B cell (primary cell): ENCODE measurements around the gene CBL. TPM values are rescaled to one million over a fixed set of nuclear protein-coding genes. Genes with fewer than 3 reads are reported as not detected.

Experiments used
- ATAC-seq: fragments of 200-7000 bp; cut with Tn5 transposase; one replicate; pipeline ENCODE4 v1.10.0; 2021; ENCODE audit warnings: low read depth, mild to moderate bottlenecking, moderate number of reproducible peaks, moderate library complexity
- CTCF ChIA-PET: fragments of 350-600 bp; sonication (Branson Sonifier 250); formaldehyde crosslinking; loops from one replicate; lab custom pipeline; 2021; ENCODE audit warnings: antibody characterized with exemption, inconsistent platforms; lab: Charles Lee
- POLR2A ChIA-PET: fragments of 350-600 bp; sonication (Branson Sonifier 250); formaldehyde crosslinking; loops from one replicate; lab custom pipeline; 2021; ENCODE audit warnings: antibody characterized with exemption; lab: Charles Lee
- DNase-seq: peaks from one replicate; pipeline ENCODE4 v3.0.0; 2013
- H2AFZ ChIP-seq: 2 replicates; pipeline ENCODE4 v1.6.1; 2012; ENCODE audit warnings: mild to moderate bottlenecking, low read depth, low read length; ENCODE audit not compliant: insufficient read depth, poor library complexity, severe bottlenecking
- H3K27ac ChIP-seq, 2 donors: 1 replicate in 1 of 2; 2 replicates in 1 of 2; pipeline ENCODE4 v1.5.1; 2012 to 2013; ENCODE audit warnings: low read length in 2 of 2, mild to moderate bottlenecking in 2 of 2, moderate library complexity in 1 of 2
- H3K27me3 ChIP-seq, 4 experiments: fragments of 200-600 bp in 1 of 4; sonication (generic) in 1 of 4; replicated peaks in 1 of 4; 1 replicate in 2 of 4; 2 replicates in 2 of 4; pipeline versions ENCODE4 v1.6.1 to v1.7.0; 2013 to 2016; ENCODE audit warnings: low read length in 3 of 4, mild to moderate bottlenecking in 2 of 4, mixed read lengths in 1 of 4, moderate library complexity in 1 of 4; ENCODE audit not compliant: insufficient read depth in 4 of 4, control insufficient read depth in 3 of 4; ENCODE audit errors: control extremely low read depth in 1 of 4
- H3K36me3 ChIP-seq, 2 experiments: replicated peaks in 1 of 2; 1 replicate in 1 of 2; 2 replicates in 1 of 2; pipeline versions ENCODE4 v1.6.1 to v1.7.1; 2013; ENCODE audit warnings: low read length in 1 of 2; ENCODE audit not compliant: insufficient read depth in 2 of 2, control insufficient read depth in 1 of 2; ENCODE audit errors: control extremely low read depth in 1 of 2, extremely low read depth in 1 of 2
- H3K4me1 ChIP-seq, 2 donors: fragments of 200-600 bp in 1 of 2; sonication (generic) in 1 of 2; 1 replicate in 1 of 2; 2 replicates in 1 of 2; pipeline versions ENCODE4 v1.5.1 to v1.6.1; 2013 to 2017; ENCODE audit warnings: low read length in 2 of 2; ENCODE audit not compliant: control insufficient read depth in 2 of 2, insufficient read depth in 2 of 2
- H3K4me2 ChIP-seq: replicated peaks from 2 replicates; pipeline ENCODE3; 2012; ENCODE audit warnings: mild to moderate bottlenecking, low read depth, low read length; ENCODE audit not compliant: poor library complexity, severe bottlenecking
- H3K4me3 ChIP-seq, 5 experiments: fragments of 200-600 bp in 1 of 5; sonication (generic) in 1 of 5; 1 replicate in 3 of 5; 2 replicates in 2 of 5; pipeline versions ENCODE4 v1.5.1 to v1.7.0; 2011 to 2016; ENCODE audit warnings: low read length in 4 of 5, mild to moderate bottlenecking in 4 of 5, low read depth in 2 of 5, control low read depth in 1 of 5, moderate library complexity in 1 of 5; ENCODE audit not compliant: insufficient read depth in 1 of 5; ENCODE audit errors: control extremely low read depth in 1 of 5, extremely low read depth in 1 of 5
- H3K79me2 ChIP-seq: fragments of 200-600 bp; sonication (generic); one replicate; pipeline ENCODE4 v1.6.0; 2016; ENCODE audit warnings: low read length; ENCODE audit not compliant: control insufficient read depth, insufficient read depth
- H3K9ac ChIP-seq: fragments of 200-600 bp; sonication (generic); 2 replicates; pipeline ENCODE4 v1.6.1; 2017; ENCODE audit warnings: mild to moderate bottlenecking, low read length, moderate library complexity
- H3K9me3 ChIP-seq, 3 donors: one replicate each; pipeline versions ENCODE4 v1.6.1 to v1.7.1; 2013; ENCODE audit warnings: low read length in 2 of 3; ENCODE audit not compliant: control insufficient read depth in 2 of 3, insufficient read depth in 1 of 3; ENCODE audit errors: control extremely low read depth in 1 of 3
- H4K20me1 ChIP-seq: 2 replicates; pipeline ENCODE4 v1.6.0; 2012; ENCODE audit warnings: mild to moderate bottlenecking, low read length; ENCODE audit not compliant: insufficient read depth, control insufficient read depth, poor library complexity, severe bottlenecking
- H3K27ac Mint-ChIP-seq: one replicate; pipeline ENCODE4 v1.8.0; 2021; ENCODE audit warnings: mixed read lengths
- H3K27me3 Mint-ChIP-seq: one replicate; pipeline ENCODE4 v1.8.0; 2021; ENCODE audit warnings: mixed read lengths
- H3K4me1 Mint-ChIP-seq: one replicate; pipeline ENCODE4 v1.8.0; 2021; ENCODE audit warnings: mixed read lengths
- H3K4me3 Mint-ChIP-seq: one replicate; pipeline ENCODE4 v1.8.0; 2021; ENCODE audit warnings: mixed read lengths
- H3K9me3 Mint-ChIP-seq: one replicate; pipeline ENCODE4 v1.8.0; 2022; ENCODE audit warnings: mixed read lengths; ENCODE audit not compliant: insufficient read depth
- CTCF ChIP-seq: fragments of 200-600 bp; IDR thresholded peaks from one replicate; pipeline ENCODE4 v1.8.0; 2022; ENCODE audit warnings: antibody characterized with exemption, mild to moderate bottlenecking
- EZH2 ChIP-seq: IDR thresholded peaks from 2 replicates; pipeline ENCODE4 v1.6.1; 2012; ENCODE audit warnings: borderline replicate concordance, low read depth, mild to moderate bottlenecking, moderate library complexity, low read length; ENCODE audit not compliant: insufficient read depth, poor library complexity, severe bottlenecking
- WGBS: methylation state at CpG from one replicate; pipeline ENCODE4 v1.1.5; 2013; ENCODE audit warnings: missing lambda C conversion rate; ENCODE audit not compliant: insufficient coverage; 5-methylcytosine and 5-hydroxymethylcytosine counted together
- intact Hi-C: fragments of 100-400 bp; cut with micrococcal nuclease; formaldehyde crosslinking; loops from one replicate; pipeline ENCODE4 v1.10.0; 2022
- polyA plus RNA-seq: library from polyadenylated mRNA; depleted of rRNA; stranded (reverse); fragments of >200 nt; gene quantifications from 2 replicates; pipeline ENCODE4 v1.2.3, GENCODE V29; 2012
- total RNA-seq, 2 donors: library from RNA; stranded (reverse); fragments of 120-200 nt in 1 of 2; gene quantifications; 1 replicate in 1 of 2; 2 replicates in 1 of 2; pipeline versions ENCODE4 v1.2.3 to v1.2.4, GENCODE V29; 2013 to 2022

The CBL gene
- total and polyA plus RNA-seq, 2 donors (not counting 1 experiment from before 2014, with no cell fraction given): 11.7 to 35.2 TPM

GRCh38 chr11:119288219-119288618 is 82.1 kb downstream of the CBL start:
- TF ChIP-seq EZH2 (no peak), CTCF (no peak)
- Mint-ChIP-seq H3K4me1 (peaks cover 6% of the 10 kb centered on the region), H3K27me3 (no peaks in the 10 kb centered on the region), H3K4me3 (no peak overlapping the region), H3K9me3 (no peaks in the 10 kb centered on the region), H3K27ac (no peak overlapping the region)
- Histone ChIP-seq H3K79me2 (peaks cover 19% of the 10 kb centered on the region), H3K27me3 (no peaks in the 10 kb centered on the region), H3K4me1 (peaks cover 3 to 5% of the 10 kb centered on the region in 2 donors), H3K27ac (no peak overlapping the region), H3K4me3 (no peak overlapping the region), H3K4me2 (no peak overlapping the region), H4K20me1 (peaks cover 5% of the 10 kb centered on the region), H3K9me3 (peaks cover 0 to 13% (median 6%) of the 10 kb centered on the region in 3 donors), H3K9ac (no peak overlapping the region), H3K36me3 (peaks cover 24 to 48% of the 10 kb centered on the region in 2 experiments), H2AFZ (no peak overlapping the region)
- CTCF ChIA-PET: no interaction called here
- no peak for ATAC-seq
- 100% methylated on average over 2 of the region's 3 CpGs for WGBS
- intact Hi-C loops: no loop called here
- POLR2A ChIA-PET: no interaction called here
- DNase-seq: no peak

- Mint-ChIP-seq H3K27ac (no peak overlapping the region), H3K9me3 (no peaks in the 10 kb centered on the region), H3K27me3 (no peaks in the 10 kb centered on the region), H3K4me1 (no peaks in the 10 kb centered on the region), H3K4me3 (no peak overlapping the region)
- Histone ChIP-seq H3K27ac (no peak overlapping the region), H2AFZ (no peak overlapping the region), H3K4me2 (no peak overlapping the region), H3K4me1 (no peaks in the 10 kb centered on the region), H3K36me3 (peaks cover 25 to 48% of the 10 kb centered on the region in 2 experiments), H3K9me3 (peaks cover 0 to 13% (median 6%) of the 10 kb centered on the region in 3 donors), H4K20me1 (peaks cover 6% of the 10 kb centered on the region), H3K27me3 (no peaks in the 10 kb centered on the region), H3K4me3 (no peak overlapping the region), H3K9ac (no peak overlapping the region), H3K79me2 (peaks cover 5% of the 10 kb centered on the region)
- intact Hi-C loops: no loop called here
- CTCF ChIA-PET: interaction anchor here (1.6 kb wide), 1 partner anchor 8 kb away, joined by 4 read pairs; no protein-coding TSS in a partner anchor
- WGBS: 98% methylated on average over 6 of the region's 10 CpGs
- TF ChIP-seq EZH2 (no peak), CTCF (no peak)
- POLR2A ChIA-PET: no interaction called here
- no peak for DNase-seq
- no peak for ATAC-seq
These were observed 84.9 kb downstream of the CBL start for GRCh38 chr11:119290894-119291497.
